ENCODE data around the gene HSPA1A.
"Not testable (repeated sequence)": the region's sequence is repeated elsewhere in the genome, so short reads cannot be mapped to it uniquely, and the experiment has no call there.

The HSPA1A gene

GRCh38 chr6:31814677-31815024 is 692 bp upstream of the HSPA1A start:
- Histone ChIP-seq H3K27ac (ENCODE audit: low read length) (peak overlapping the region; percentile 98), H3K27me3 (ENCODE audit: control insufficient read depth in 1 of 2, insufficient read depth in 2 of 2, low read length in 2 of 2) (no peaks in the 10 kb centered on the region), H3K9me3 (ENCODE audit: control insufficient read depth in 2 of 2, low read length in 2 of 2) (peaks cover 0 to 4% of the 10 kb centered on the region in 2 donors), H3K4me1 (ENCODE audit: control insufficient read depth, insufficient read depth, low read length) (peaks cover 7% of the 10 kb centered on the region), H3K9ac (ENCODE audit: low read length in 2 of 2) (peak overlapping the region; percentile 36 to 70), H3K4me3 (ENCODE audit: low read length in 2 of 2) (peak overlapping the region; percentile 56 to 86), H3K36me3 (ENCODE audit: control insufficient read depth in 2 of 2, insufficient read depth in 2 of 2, low read length in 2 of 2) (no peaks in the 10 kb centered on the region)

GRCh38 chr6:31817133-31817928 is 2.0 kb downstream of the HSPA1A start:
- Histone ChIP-seq H3K4me1 (ENCODE audit: control insufficient read depth, insufficient read depth, low read length) (peaks cover 17% of the 10 kb centered on the region), H3K4me3 (ENCODE audit: low read length in 2 of 2) (peak overlapping the region; percentile 71 to 80), H3K27ac (ENCODE audit: low read length) (peak overlapping the region; percentile 58)
- H3K27me3 ChIP-seq (ENCODE audit: control insufficient read depth in 1 of 2, insufficient read depth in 2 of 2, low read length in 2 of 2); H3K9ac ChIP-seq (ENCODE audit: low read length in 2 of 2); H3K9me3 ChIP-seq (ENCODE audit: control insufficient read depth in 2 of 2, low read length in 2 of 2); H3K36me3 ChIP-seq (ENCODE audit: control insufficient read depth in 2 of 2, insufficient read depth in 2 of 2, low read length in 2 of 2): not testable (repeated sequence)

DNA sequence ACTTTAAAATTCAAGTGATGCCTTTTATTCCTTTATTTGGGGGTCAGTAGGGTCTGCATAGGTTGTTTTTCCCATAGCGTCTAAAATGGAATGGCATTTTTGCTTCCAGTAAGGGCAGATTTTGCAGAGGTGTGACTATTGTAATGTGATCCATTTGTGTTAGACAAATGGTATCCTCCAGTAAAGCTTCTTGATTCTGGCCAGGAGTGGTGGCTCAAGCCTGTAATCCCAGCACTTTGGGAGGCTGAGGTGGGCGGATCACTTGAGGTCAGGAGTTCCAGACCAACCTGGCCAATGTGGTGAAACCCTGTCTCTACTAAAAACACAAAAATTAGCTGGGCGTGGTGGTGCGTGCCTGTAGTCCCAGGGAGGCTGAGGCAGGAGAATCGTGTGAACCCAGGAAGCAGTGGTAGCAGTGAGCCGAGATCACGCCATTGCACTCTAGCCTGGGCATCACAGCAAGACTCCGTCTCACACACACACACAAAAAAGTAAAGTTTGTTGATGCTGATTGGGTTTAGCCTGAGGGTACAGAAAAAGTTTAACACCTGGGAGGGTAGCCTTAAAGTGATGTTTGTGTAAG is 2.7 kb downstream of the HSPA1A start:
- peak overlapping the region; percentile 58 for H3K27ac ChIP-seq (ENCODE audit: low read length)
- not testable (repeated sequence) for H3K9me3 ChIP-seq (ENCODE audit: control insufficient read depth in 2 of 2, low read length in 2 of 2); H3K27me3 ChIP-seq (ENCODE audit: control insufficient read depth in 1 of 2, insufficient read depth in 2 of 2, low read length in 2 of 2); H3K36me3 ChIP-seq (ENCODE audit: control insufficient read depth in 2 of 2, insufficient read depth in 2 of 2, low read length in 2 of 2)
- H3K9ac ChIP-seq (ENCODE audit: low read length in 2 of 2), result peak overlapping the region in 1 of 2 donors; percentile 36
- peak overlapping the region; percentile 71 to 80 for H3K4me3 ChIP-seq (ENCODE audit: low read length in 2 of 2)
- H3K4me1 ChIP-seq (ENCODE audit: control insufficient read depth, insufficient read depth, low read length), result peaks cover 23% of the 10 kb centered on the region

- H3K4me1 ChIP-seq (ENCODE audit: control insufficient read depth, insufficient read depth, low read length), result peaks cover 24% of the 10 kb centered on the region
- no peak overlapping the region for H3K27ac ChIP-seq (ENCODE audit: low read length)
- no peaks in the 10 kb centered on the region for H3K27me3 ChIP-seq (ENCODE audit: control insufficient read depth in 1 of 2, insufficient read depth in 2 of 2, low read length in 2 of 2)
- H3K36me3 ChIP-seq (ENCODE audit: control insufficient read depth in 2 of 2, insufficient read depth in 2 of 2, low read length in 2 of 2), result no peaks in the 10 kb centered on the region
- H3K9me3 ChIP-seq (ENCODE audit: control insufficient read depth in 2 of 2, low read length in 2 of 2), result peaks cover 0 to 4% of the 10 kb centered on the region in 2 donors
- H3K4me3 ChIP-seq (ENCODE audit: low read length in 2 of 2), result peak overlapping the region in 1 of 2 donors; percentile 22
- no peak overlapping the region for H3K9ac ChIP-seq (ENCODE audit: low read length in 2 of 2)
Measured at GRCh38 chr6:31819871-31820299, 4.5 kb downstream of the HSPA1A start.

GRCh38 chr6:31820399-31820798 is 5.1 kb downstream of the HSPA1A start:
- H3K36me3 ChIP-seq (ENCODE audit: control insufficient read depth in 2 of 2, insufficient read depth in 2 of 2, low read length in 2 of 2); H3K27me3 ChIP-seq (ENCODE audit: control insufficient read depth in 1 of 2, insufficient read depth in 2 of 2, low read length in 2 of 2); H3K27ac ChIP-seq (ENCODE audit: low read length); H3K9me3 ChIP-seq (ENCODE audit: control insufficient read depth in 2 of 2, low read length in 2 of 2); H3K9ac ChIP-seq (ENCODE audit: low read length in 2 of 2): not testable (repeated sequence)
- Histone ChIP-seq H3K4me1 (ENCODE audit: control insufficient read depth, insufficient read depth, low read length) (peaks cover 24% of the 10 kb centered on the region), H3K4me3 (ENCODE audit: low read length in 2 of 2) (peak overlapping the region in 1 of 2 donors; percentile 79)

GRCh38 chr6:31821301-31822035 is 6.1 kb downstream of the HSPA1A start:
- Histone ChIP-seq H3K9ac (ENCODE audit: low read length in 2 of 2) (peak overlapping the region; percentile 87 to 88), H3K27ac (ENCODE audit: low read length) (peak overlapping the region; percentile 99), H3K27me3 (ENCODE audit: control insufficient read depth in 1 of 2, insufficient read depth in 2 of 2, low read length in 2 of 2) (no peaks in the 10 kb centered on the region), H3K36me3 (ENCODE audit: control insufficient read depth in 2 of 2, insufficient read depth in 2 of 2, low read length in 2 of 2) (no peaks in the 10 kb centered on the region), H3K9me3 (ENCODE audit: control insufficient read depth in 2 of 2, low read length in 2 of 2) (peaks cover 0 to 4% of the 10 kb centered on the region in 2 donors), H3K4me3 (ENCODE audit: low read length in 2 of 2) (peak overlapping the region; percentile 79 to 81), H3K4me1 (ENCODE audit: control insufficient read depth, insufficient read depth, low read length) (peaks cover 28% of the 10 kb centered on the region)

- H3K36me3 ChIP-seq (ENCODE audit: control insufficient read depth in 2 of 2, insufficient read depth in 2 of 2, low read length in 2 of 2), result no peaks in the 10 kb centered on the region
- no peaks in the 10 kb centered on the region for H3K27me3 ChIP-seq (ENCODE audit: control insufficient read depth in 1 of 2, insufficient read depth in 2 of 2, low read length in 2 of 2)
- H3K4me1 ChIP-seq (ENCODE audit: control insufficient read depth, insufficient read depth, low read length), result peaks cover 31% of the 10 kb centered on the region
- peak overlapping the region; percentile 99 for H3K27ac ChIP-seq (ENCODE audit: low read length)
- H3K9ac ChIP-seq (ENCODE audit: low read length in 2 of 2), result peak overlapping the region; percentile 88 to 97
- H3K9me3 ChIP-seq (ENCODE audit: control insufficient read depth in 2 of 2, low read length in 2 of 2), result peaks cover 0 to 4% of the 10 kb centered on the region in 2 donors
- peak overlapping the region; percentile 81 to 83 for H3K4me3 ChIP-seq (ENCODE audit: low read length in 2 of 2)
Measured at GRCh38 chr6:31822036-31822821, 6.9 kb downstream of the HSPA1A start.

DNA sequence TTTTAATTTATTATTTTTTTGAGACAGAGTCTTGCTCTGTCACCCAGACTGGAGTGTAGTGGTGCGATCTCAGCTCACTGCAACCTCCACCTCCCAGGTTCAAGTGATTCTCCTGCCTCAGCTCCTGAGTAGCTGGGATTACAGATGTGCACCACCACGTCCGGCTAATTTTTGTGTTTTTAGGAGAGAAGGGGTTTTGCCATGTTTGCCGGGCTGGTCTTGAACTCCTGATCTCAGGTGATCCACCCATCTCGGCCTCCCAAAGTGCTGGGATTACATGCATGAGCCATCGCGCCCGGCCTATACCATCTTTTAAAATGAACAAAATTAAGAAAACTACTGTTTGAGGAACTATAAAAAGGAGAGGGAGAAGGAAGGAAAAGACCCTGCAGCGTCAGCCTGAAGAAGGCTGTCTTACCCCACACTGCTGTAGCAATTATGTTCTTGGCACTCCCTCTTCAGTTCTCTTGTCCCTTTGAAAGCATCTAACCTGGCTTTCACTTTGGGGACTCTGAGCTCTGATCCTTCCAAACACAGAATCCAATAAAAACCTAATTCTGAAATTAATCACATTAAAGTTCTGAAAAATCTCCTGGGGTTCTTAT is 8.4 kb downstream of the HSPA1A start:
- H3K9ac ChIP-seq (ENCODE audit: low read length in 2 of 2); H3K9me3 ChIP-seq (ENCODE audit: control insufficient read depth in 2 of 2, low read length in 2 of 2); H3K27me3 ChIP-seq (ENCODE audit: control insufficient read depth in 1 of 2, insufficient read depth in 2 of 2, low read length in 2 of 2); H3K36me3 ChIP-seq (ENCODE audit: control insufficient read depth in 2 of 2, insufficient read depth in 2 of 2, low read length in 2 of 2); H3K4me3 ChIP-seq (ENCODE audit: low read length in 2 of 2): not testable (repeated sequence)
- peak overlapping the region; percentile 99 for H3K27ac ChIP-seq (ENCODE audit: low read length)
- peaks cover 29% of the 10 kb centered on the region for H3K4me1 ChIP-seq (ENCODE audit: control insufficient read depth, insufficient read depth, low read length)

GRCh38 chr6:31825553-31825952 is 10.2 kb downstream of the HSPA1A start:
- no peak overlapping the region for H3K9ac ChIP-seq (ENCODE audit: low read length in 2 of 2)

GRCh38 chr6:31826793-31827285 is 11.5 kb downstream of the HSPA1A start:
- Histone ChIP-seq H3K36me3 (ENCODE audit: control insufficient read depth in 2 of 2, insufficient read depth in 2 of 2, low read length in 2 of 2) (no peaks in the 10 kb centered on the region), H3K9ac (ENCODE audit: low read length in 2 of 2) (peak overlapping the region; percentile 81 to 90), H3K27ac (ENCODE audit: low read length) (peak overlapping the region; percentile 97), H3K4me1 (ENCODE audit: control insufficient read depth, insufficient read depth, low read length) (peaks cover 32% of the 10 kb centered on the region), H3K27me3 (ENCODE audit: control insufficient read depth in 1 of 2, insufficient read depth in 2 of 2, low read length in 2 of 2) (no peaks in the 10 kb centered on the region), H3K9me3 (ENCODE audit: control insufficient read depth in 2 of 2, low read length in 2 of 2) (no peaks in the 10 kb centered on the region), H3K4me3 (ENCODE audit: low read length in 2 of 2) (peak overlapping the region; percentile 58 to 83)

More at GRCh38 chr6:31825553-31825952, 10.2 kb downstream of the HSPA1A start:
- H3K36me3 ChIP-seq (ENCODE audit: control insufficient read depth in 2 of 2, insufficient read depth in 2 of 2, low read length in 2 of 2), result no peaks in the 10 kb centered on the region
- no peak overlapping the region for H3K4me3 ChIP-seq (ENCODE audit: low read length in 2 of 2)
- no peaks in the 10 kb centered on the region for H3K9me3 ChIP-seq (ENCODE audit: control insufficient read depth in 2 of 2, low read length in 2 of 2)
- H3K27me3 ChIP-seq (ENCODE audit: control insufficient read depth in 1 of 2, insufficient read depth in 2 of 2, low read length in 2 of 2), result no peaks in the 10 kb centered on the region
- H3K27ac ChIP-seq (ENCODE audit: low read length), result peak overlapping the region; percentile 97
- peaks cover 29% of the 10 kb centered on the region for H3K4me1 ChIP-seq (ENCODE audit: control insufficient read depth, insufficient read depth, low read length)

Data from stomach smooth muscle (tissue), 2 donors.